BE2C (cell line): ENCODE data around the gene RFX4.

ENCODE experiments used
- DNase-seq: peaks from one replicate; pipeline ENCODE4 v3.0.0-alpha.2; 2020
- H3K27me3 ChIP-seq: fragments of 250-450 bp; sonication (Bioruptor Pico); 2 replicates; pipeline ENCODE4 v1.5.1; 2020; ENCODE audit warnings: mild to moderate bottlenecking
- H3K36me3 ChIP-seq: fragments of 250-450 bp; sonication (Bioruptor Pico); 2 replicates; pipeline ENCODE4 v1.5.1; 2020; ENCODE audit warnings: mild to moderate bottlenecking
- H3K4me1 ChIP-seq: fragments of 250-450 bp; sonication (Bioruptor Pico); 2 replicates; pipeline ENCODE4 v1.5.1; 2020
- H3K4me3 ChIP-seq: 2 replicates; pipeline ENCODE4 v1.5.1; 2011; ENCODE audit warnings: low read depth, low read length
- H3K9me3 ChIP-seq: fragments of 250-450 bp; sonication (Bioruptor Pico); 2 replicates; pipeline ENCODE4 v1.5.1; 2020
- TF ChIP-seq, protein P1 (sequence below): IDR thresholded peaks from 2 replicates; pipeline ENCODE4 v1.5.1; 2012; ENCODE audit warnings: mild to moderate bottlenecking, low read depth, low read length

Gene RFX4

DNA sequence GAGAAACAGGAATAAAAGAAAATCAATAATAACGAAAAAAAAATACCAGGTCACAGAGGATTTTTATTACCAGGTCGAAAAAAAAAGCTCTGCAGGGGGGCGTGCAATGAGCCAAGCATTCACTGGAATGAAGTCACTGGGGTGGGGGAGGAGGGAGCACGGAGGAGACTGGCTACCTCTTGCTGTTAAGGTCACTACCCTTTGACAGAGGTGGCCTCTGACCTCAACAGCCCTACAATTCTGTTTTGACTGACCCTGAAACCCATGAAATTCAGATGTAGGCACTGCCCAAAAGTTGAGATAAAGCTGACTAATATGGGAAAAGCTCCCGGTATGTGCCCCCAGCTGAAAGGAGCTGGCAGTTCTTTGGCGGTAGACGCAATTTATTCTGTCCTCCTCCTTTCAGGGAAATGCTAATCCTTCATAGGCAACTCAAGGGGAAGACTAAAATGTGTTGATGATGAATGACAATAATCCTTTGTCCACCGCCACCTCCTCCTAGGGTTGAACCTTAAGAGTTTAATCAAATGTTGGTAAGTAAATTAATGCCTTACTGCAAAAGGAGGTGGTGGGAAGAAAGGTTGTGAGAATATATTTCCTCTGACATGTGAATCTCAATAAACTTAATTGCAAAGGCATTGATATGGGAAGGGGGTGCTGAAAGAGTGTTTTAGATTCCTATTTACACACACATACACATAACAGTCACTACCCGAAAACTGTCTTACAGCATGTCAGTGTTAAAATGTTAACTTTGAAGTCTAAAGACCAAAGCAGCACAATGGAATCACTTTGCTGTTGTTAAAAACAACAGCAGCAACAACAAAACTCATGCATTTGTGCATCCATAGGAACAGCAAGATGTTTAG, 185.4 kb downstream of the RFX4 start:
- TF ChIP-seq, protein P1, sequence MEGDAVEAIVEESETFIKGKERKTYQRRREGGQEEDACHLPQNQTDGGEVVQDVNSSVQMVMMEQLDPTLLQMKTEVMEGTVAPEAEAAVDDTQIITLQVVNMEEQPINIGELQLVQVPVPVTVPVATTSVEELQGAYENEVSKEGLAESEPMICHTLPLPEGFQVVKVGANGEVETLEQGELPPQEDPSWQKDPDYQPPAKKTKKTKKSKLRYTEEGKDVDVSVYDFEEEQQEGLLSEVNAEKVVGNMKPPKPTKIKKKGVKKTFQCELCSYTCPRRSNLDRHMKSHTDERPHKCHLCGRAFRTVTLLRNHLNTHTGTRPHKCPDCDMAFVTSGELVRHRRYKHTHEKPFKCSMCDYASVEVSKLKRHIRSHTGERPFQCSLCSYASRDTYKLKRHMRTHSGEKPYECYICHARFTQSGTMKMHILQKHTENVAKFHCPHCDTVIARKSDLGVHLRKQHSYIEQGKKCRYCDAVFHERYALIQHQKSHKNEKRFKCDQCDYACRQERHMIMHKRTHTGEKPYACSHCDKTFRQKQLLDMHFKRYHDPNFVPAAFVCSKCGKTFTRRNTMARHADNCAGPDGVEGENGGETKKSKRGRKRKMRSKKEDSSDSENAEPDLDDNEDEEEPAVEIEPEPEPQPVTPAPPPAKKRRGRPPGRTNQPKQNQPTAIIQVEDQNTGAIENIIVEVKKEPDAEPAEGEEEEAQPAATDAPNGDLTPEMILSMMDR: no peak
- Histone ChIP-seq H3K36me3 (no peaks in the 10 kb centered on the region), H3K9me3 (no peaks in the 10 kb centered on the region), H3K27me3 (no peaks in the 10 kb centered on the region), H3K4me3 (no peak overlapping the region), H3K4me1 (no peaks in the 10 kb centered on the region)
- no peak for DNase-seq

GRCh38 chr12:106769078-106769477, 186.3 kb downstream of the RFX4 start:
- no peak overlapping the region for H3K4me3 ChIP-seq
- H3K36me3 ChIP-seq: no peaks in the 10 kb centered on the region
- H3K27me3 ChIP-seq: no peaks in the 10 kb centered on the region
- DNase-seq: no peak
- TF ChIP-seq, protein P1: no peak
- no peaks in the 10 kb centered on the region for H3K4me1 ChIP-seq
- no peaks in the 10 kb centered on the region for H3K9me3 ChIP-seq

DNA sequence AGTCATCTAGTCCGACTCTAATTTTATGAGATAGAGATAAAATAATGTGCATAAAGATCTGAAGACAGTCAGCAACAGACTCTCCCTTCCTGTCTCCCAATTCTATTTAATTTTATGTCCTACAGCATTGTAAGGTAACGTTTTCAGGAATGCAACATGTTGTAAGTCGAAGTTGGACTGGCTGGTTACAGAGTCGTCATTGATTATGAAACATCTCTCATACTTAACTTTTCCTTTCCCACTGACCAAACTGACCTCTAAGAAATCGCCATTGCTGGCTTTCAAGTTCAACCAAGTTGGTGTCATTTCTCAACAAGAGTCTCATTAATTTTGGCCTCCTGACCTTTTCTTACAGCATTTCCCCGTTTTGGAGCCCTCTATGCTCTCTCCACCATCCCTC, 186.7 kb downstream of the RFX4 start:
- no peaks in the 10 kb centered on the region for H3K9me3 ChIP-seq
- H3K36me3 ChIP-seq: no peaks in the 10 kb centered on the region
- no peaks in the 10 kb centered on the region for H3K4me1 ChIP-seq
- no peaks in the 10 kb centered on the region for H3K27me3 ChIP-seq
- TF ChIP-seq, protein P1: no peak
- no peak for DNase-seq
- H3K4me3 ChIP-seq: no peak overlapping the region

DNA sequence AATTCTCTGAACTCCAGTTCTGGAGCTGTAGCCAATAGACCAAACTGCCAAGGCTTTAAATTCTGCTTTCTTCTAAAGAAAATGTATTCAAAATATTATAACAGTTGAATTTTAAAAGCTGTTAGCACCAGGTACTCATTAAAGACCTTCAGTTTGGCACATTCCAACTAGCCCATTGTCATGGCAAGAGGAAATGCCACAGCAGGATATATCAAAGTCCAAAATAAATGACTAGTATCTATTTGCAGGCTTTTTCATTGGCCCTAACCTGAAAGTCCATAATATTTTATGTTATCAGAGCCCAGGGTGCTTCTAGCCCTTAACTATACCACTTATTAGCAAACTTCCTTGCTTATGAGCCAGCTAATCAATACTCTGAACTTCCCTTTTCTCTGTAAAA, 188.6 kb downstream of the RFX4 start:
- Histone ChIP-seq H3K4me3 (no peak overlapping the region), H3K4me1 (0 out of 2 replicates have a peak, but pooled peaks cover 4% of the 10 kb centered on the region), H3K9me3 (no peaks in the 10 kb centered on the region), H3K27me3 (no peaks in the 10 kb centered on the region), H3K36me3 (no peaks in the 10 kb centered on the region)
- no peak for DNase-seq
- TF ChIP-seq, protein P1: no peak

- no peak for DNase-seq
- Histone ChIP-seq H3K4me1 (0 out of 2 replicates have a peak, but pooled peaks cover 4% of the 10 kb centered on the region), H3K9me3 (no peaks in the 10 kb centered on the region), H3K36me3 (no peaks in the 10 kb centered on the region), H3K4me3 (peak overlapping the region; percentile 86), H3K27me3 (no peaks in the 10 kb centered on the region)
- TF ChIP-seq, protein P1: no peak
These were observed 190.6 kb downstream of the RFX4 start for GRCh38 chr12:106773286-106774004.
